Embryonic facial prominence (tissue), 1 donor: ENCODE measurements around the gene HNRNPA1L2.
"Not testable (repeated sequence)": the region's sequence is repeated elsewhere in the genome, so short reads cannot be mapped to it uniquely, and the experiment has no call there.

Experiments
- DNase-seq: peaks from one replicate; pipeline ENCODE4 v3.0.0-alpha.2; 2016; ENCODE audit errors: extremely low spot score

Gene HNRNPA1L2

GRCh38 chr13:52646967-52647366, 4.7 kb downstream of the HNRNPA1L2 start:
- DNase-seq = no peak

- DNase-seq = peak; percentile 25
These were observed 8.5 kb downstream of the HNRNPA1L2 start for GRCh38 chr13:52650731-52651130.

GRCh38 chr13:52651897-52652195, 9.6 kb downstream of the HNRNPA1L2 start:
- no peak for DNase-seq

DNA sequence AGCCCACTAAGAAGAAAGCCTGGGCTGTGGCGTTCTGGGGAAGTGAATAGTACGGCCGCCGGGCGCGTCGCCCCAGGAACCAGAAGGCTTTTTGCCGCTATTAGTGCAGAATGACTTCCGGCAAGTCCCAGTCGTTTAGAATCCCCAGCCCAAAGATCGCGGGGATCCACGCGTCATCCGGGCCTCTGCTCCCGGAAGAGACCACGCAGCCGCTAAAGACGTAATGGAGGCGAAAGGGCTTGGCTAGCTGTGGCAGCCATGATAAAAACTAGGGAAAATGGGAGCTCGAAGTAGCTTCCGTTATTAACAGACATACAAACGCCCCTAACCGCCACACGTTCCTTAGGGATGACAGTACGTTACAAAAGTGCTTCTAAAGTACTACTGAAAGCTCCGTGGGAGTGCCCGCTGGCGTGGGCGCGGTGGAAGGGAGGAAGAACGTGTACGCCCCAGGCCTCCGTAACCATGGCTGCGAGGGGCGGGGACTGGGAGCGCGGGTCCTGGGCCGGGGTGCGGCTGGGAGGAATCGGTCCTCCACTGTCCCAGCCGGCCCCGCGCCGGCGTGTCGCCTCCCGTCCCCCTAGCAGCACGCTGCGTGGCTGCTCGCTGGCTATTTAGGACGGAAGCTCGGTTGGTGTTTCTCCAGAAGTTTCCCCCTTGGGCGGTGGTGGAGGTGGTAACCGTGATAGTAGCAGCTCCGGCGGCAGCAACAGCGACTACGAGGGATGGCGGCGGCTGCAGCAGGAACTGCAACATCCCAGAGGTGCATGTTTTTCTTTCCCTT, 10.2 kb downstream of the HNRNPA1L2 start, which contains the start of gene SUGT1:
Gene SUGT1 (plus strand): TSS at position 641 of the 784 bp plus-strand sequence. CDS start 85 bp downstream, at position 726.
- peak; percentile 94 for DNase-seq

DNA sequence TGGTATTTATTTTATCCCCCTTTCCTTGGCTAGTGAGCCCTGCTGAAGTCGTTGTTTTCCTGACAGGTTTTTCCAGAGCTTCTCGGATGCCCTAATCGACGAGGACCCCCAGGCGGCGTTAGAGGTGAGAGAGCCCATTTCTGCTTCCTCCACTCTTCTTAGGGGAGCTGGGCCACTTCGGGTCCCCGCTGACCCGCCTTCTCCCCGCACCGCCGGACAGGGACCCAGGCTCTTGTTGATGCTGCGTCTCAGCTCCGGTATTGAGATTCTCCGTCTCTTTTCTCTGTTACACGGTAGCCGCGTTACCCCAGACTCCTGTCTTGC, 10.7 kb downstream of the HNRNPA1L2 start:
- no peak for DNase-seq

DNA sequence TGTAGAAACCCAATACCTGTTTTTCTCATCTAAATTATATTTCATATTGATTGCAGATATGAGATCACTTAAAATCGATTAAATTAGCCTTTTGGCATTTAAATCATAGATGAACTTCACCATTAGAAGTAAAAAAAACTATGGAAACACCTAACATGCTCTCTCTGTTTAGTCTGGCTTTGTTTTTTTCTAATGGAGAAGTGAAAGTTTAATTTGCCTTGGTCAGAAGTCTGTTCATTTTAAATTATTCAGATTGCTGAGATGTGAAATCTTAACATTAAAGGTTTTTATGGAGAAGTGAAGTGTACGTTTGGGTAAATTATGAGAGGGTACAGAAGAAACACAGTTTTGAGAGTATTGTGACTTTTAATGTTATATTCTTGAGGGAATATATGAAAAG, 17.1 kb downstream of the HNRNPA1L2 start:
- no peak for DNase-seq

GRCh38 chr13:52664272-52664671, 22.0 kb downstream of the HNRNPA1L2 start:
- no peak for DNase-seq

- DNase-seq = no peak
These were observed 23.1 kb downstream of the HNRNPA1L2 start for GRCh38 chr13:52665325-52665724.

GRCh38 chr13:52669677-52670076, 27.4 kb downstream of the HNRNPA1L2 start:
- DNase-seq = no peak

- DNase-seq = no peak
These were observed 28.5 kb downstream of the HNRNPA1L2 start for GRCh38 chr13:52670726-52671125.

GRCh38 chr13:52673465-52673864, 31.2 kb downstream of the HNRNPA1L2 start:
- DNase-seq = no peak

- DNase-seq = no peak
These were observed 35.6 kb downstream of the HNRNPA1L2 start for GRCh38 chr13:52677823-52678222.

DNA sequence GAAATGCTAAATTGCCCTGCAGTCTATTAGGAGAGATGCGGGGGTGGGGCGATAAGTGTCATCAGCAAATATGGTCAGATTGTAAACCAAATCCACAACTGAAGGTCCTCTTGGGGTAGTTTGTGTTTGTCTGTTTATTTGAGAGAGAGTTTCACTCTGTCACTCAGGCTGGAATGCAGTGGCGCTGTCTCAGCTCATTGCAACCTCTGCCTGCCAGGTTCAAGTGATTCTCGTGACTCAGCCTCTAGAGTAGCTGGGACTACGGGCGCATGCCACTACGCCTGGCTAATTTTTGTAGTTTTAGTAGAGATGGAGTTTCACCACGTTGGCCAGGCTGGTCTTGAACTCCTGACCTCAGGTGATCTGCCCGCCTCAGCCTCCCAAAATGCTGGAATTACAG, 43.6 kb downstream of the HNRNPA1L2 start:
- not testable (repeated sequence) for DNase-seq

- DNase-seq = no peak
These were observed 44.1 kb downstream of the HNRNPA1L2 start for GRCh38 chr13:52686376-52686775.
